CD14-positive monocyte (primary cell): ENCODE data around the gene NTM. TPM values are rescaled to one million over a fixed set of nuclear protein-coding genes. Genes with fewer than 3 reads are reported as not detected.

ENCODE experiments used
- DNase-seq, 3 donors: peaks; one replicate each; pipeline ENCODE4 v3.0.0-alpha.2; 2011 to 2022
- H2AFZ ChIP-seq: 2 replicates; pipeline ENCODE4 v1.6.0; 2012; ENCODE audit warnings: mild to moderate bottlenecking, low read depth, low read length, inconsistent platforms; ENCODE audit not compliant: insufficient read depth, poor library complexity, severe bottlenecking
- H3K27ac ChIP-seq, 2 donors: 1 replicate in 1 of 2; 2 replicates in 1 of 2; pipeline ENCODE4 v1.5.1; 2012 to 2013; ENCODE audit warnings: low read length in 2 of 2, control low read depth in 1 of 2, inconsistent platforms in 1 of 2, low read depth in 1 of 2, mild to moderate bottlenecking in 1 of 2
- H3K27me3 ChIP-seq, 2 donors: one replicate each; pipeline versions ENCODE4 v1.6.0 to v1.6.1; 2011 to 2013; ENCODE audit warnings: low read length in 2 of 2; ENCODE audit not compliant: control insufficient read depth in 2 of 2, insufficient read depth in 2 of 2
- H3K36me3 ChIP-seq, 2 donors: replicated peaks in 1 of 2; 1 replicate in 1 of 2; 2 replicates in 1 of 2; pipeline versions ENCODE4 v1.5.1 to v1.6.1; 2012 to 2013; ENCODE audit warnings: low read length in 2 of 2, control low read depth in 1 of 2, inconsistent platforms in 1 of 2, mild to moderate bottlenecking in 1 of 2; ENCODE audit not compliant: insufficient read depth in 2 of 2, control insufficient read depth in 1 of 2
- H3K4me1 ChIP-seq, 2 donors: 1 replicate in 1 of 2; 2 replicates in 1 of 2; pipeline versions ENCODE4 v1.5.1 to v1.6.1; 2012 to 2013; ENCODE audit warnings: low read length in 2 of 2, control low read depth in 1 of 2, inconsistent platforms in 1 of 2, mild to moderate bottlenecking in 1 of 2, moderate library complexity in 1 of 2; ENCODE audit not compliant: insufficient read depth in 2 of 2, control insufficient read depth in 1 of 2
- H3K4me2 ChIP-seq: replicated peaks from 2 replicates; pipeline ENCODE3; 2012; ENCODE audit warnings: low read length, moderate library complexity, mild to moderate bottlenecking; ENCODE audit not compliant: poor library complexity, severe bottlenecking; ENCODE audit errors: extremely low read depth
- H3K4me3 ChIP-seq, 3 experiments: fragments of 200-600 bp in 1 of 3; sonication (generic) in 1 of 3; replicated peaks in 1 of 3; 1 replicate in 2 of 3; 2 replicates in 1 of 3; pipeline ENCODE4 v1.5.1; 2011 to 2013; ENCODE audit warnings: low read length in 3 of 3, mild to moderate bottlenecking in 3 of 3, control low read depth in 2 of 3, low read depth in 2 of 3, inconsistent platforms in 1 of 3, moderate library complexity in 1 of 3
- H3K79me2 ChIP-seq: 2 replicates; pipeline ENCODE4 v1.6.0; 2012; ENCODE audit warnings: mild to moderate bottlenecking, control low read depth, inconsistent platforms, low read length, moderate library complexity; ENCODE audit not compliant: insufficient read depth
- H3K9ac ChIP-seq: 2 replicates; pipeline ENCODE4 v1.6.0; 2017; ENCODE audit warnings: low read length, mild to moderate bottlenecking; ENCODE audit not compliant: insufficient read depth, poor library complexity, severe bottlenecking
- H3K9me3 ChIP-seq, 2 donors: replicated peaks in 1 of 2; 1 replicate in 1 of 2; 2 replicates in 1 of 2; pipeline versions ENCODE4 v1.5.1 to v1.6.1; 2012 to 2013; ENCODE audit warnings: low read length in 2 of 2, control low read depth in 1 of 2; ENCODE audit not compliant: control insufficient read depth in 1 of 2, insufficient read depth in 1 of 2
- H4K20me1 ChIP-seq: 2 replicates; pipeline ENCODE4 v1.6.0; 2012; ENCODE audit warnings: mild to moderate bottlenecking, low read length, control low read depth, moderate library complexity; ENCODE audit not compliant: insufficient read depth
- H3K27ac Mint-ChIP-seq, 7 donors: one replicate each; pipeline ENCODE4 v1.8.0; 2020; ENCODE audit warnings: mild to moderate bottlenecking in 7 of 7, mixed read lengths in 7 of 7, moderate library complexity in 6 of 7, inconsistent platforms in 2 of 7
- H3K27me3 Mint-ChIP-seq, 3 donors: one replicate each; pipeline ENCODE4 v1.8.0; 2021 to 2022; ENCODE audit warnings: low read depth in 3 of 3, mild to moderate bottlenecking in 3 of 3, mixed read lengths in 3 of 3, moderate library complexity in 3 of 3, inconsistent platforms in 1 of 3
- H3K36me3 Mint-ChIP-seq, 2 donors: one replicate each; pipeline ENCODE4 v1.8.0; 2020; ENCODE audit warnings: mixed read lengths in 2 of 2, inconsistent platforms in 1 of 2, mild to moderate bottlenecking in 1 of 2
- H3K4me1 Mint-ChIP-seq: one replicate; pipeline ENCODE4 v1.8.0; 2020; ENCODE audit warnings: mild to moderate bottlenecking, mixed read lengths
- H3K4me3 Mint-ChIP-seq, 2 donors: one replicate each; pipeline ENCODE4 v1.8.0; 2020; ENCODE audit warnings: mild to moderate bottlenecking in 2 of 2, mixed read lengths in 2 of 2, moderate library complexity in 1 of 2
- H3K9me3 Mint-ChIP-seq, 7 donors: one replicate each; pipeline ENCODE4 v1.8.0; 2020 to 2022; ENCODE audit warnings: mixed read lengths in 7 of 7, mild to moderate bottlenecking in 6 of 7, moderate library complexity in 6 of 7, inconsistent platforms in 2 of 7
- WGBS: methylation state at CpG from one replicate; pipeline ENCODE4 v1.1.5; 2013; ENCODE audit warnings: missing lambda C conversion rate; ENCODE audit not compliant: insufficient coverage; 5-methylcytosine and 5-hydroxymethylcytosine counted together
- intact Hi-C, 2 donors: fragments of 100-400 bp; cut with micrococcal nuclease; formaldehyde crosslinking; loops; one replicate each; pipeline versions ENCODE4 v1.15.0 to v1.15.1; 2023
- polyA plus RNA-seq, 3 donors: library from polyadenylated mRNA; depleted of rRNA in 1 of 3; unstranded in 2 of 3; stranded (reverse) in 1 of 3; fragments of 300-500 nt in 2 of 3; fragments of >200 nt in 1 of 3; fragmentation: Illumina TruSeq in 2 of 3; gene quantifications; 1 replicate in 2 of 3; 2 replicates in 1 of 3; pipeline ENCODE4 v1.2.3, GENCODE V29; 2012 to 2021
- TF ChIP-seq, protein P1 (sequence below): fragments of 200-600 bp; IDR thresholded peaks from one replicate; pipeline ENCODE4 v1.8.0; 2022; ENCODE audit warnings: antibody characterized with exemption, mild to moderate bottlenecking

NTM gene
- polyA plus RNA-seq, 3 donors = not detected

DNA sequence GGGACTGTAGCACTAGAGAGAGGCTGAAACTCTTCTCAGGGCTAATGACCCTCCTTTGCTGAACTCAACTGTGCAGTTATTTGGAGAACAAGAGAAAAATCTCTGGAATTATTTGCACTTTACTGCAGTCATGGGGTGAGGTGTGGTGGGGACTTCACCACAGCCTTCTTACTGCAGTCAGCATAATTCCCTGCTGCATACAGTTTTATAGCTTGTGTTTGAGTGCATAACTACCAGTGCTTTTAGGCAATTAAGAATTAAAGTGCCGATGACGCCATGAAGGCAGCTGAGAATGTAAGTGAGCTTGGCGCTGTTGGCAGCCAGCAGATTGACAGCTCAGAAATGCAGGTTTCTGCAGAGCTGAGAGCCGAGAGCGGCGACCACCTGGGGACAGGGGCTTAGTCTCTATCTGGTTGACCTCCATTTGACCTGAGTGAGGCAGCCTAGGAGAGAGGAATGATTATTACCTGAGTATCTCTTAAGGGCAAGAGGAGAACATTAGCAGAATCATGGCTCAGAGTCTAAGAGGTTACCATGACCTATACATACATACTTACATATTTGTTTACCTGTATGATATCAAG lies 830.0 kb downstream of the NTM start:
- no peaks in the 10 kb centered on the region for H3K9me3 ChIP-seq
- Mint-ChIP-seq H3K27ac (no peak overlapping the region), H3K27me3 (peaks cover 0 to 3% (median 0%) of the 10 kb centered on the region in 3 donors), H3K36me3 (no peaks in the 10 kb centered on the region), H3K4me3 (no peak overlapping the region), H3K4me1 (no peaks in the 10 kb centered on the region), H3K9me3 (peaks cover 0 to 8% (median 2%) of the 10 kb centered on the region in 7 donors)
- no peak overlapping the region for H2AFZ ChIP-seq
- no peaks in the 10 kb centered on the region for H3K36me3 ChIP-seq
- no peaks in the 10 kb centered on the region for H4K20me1 ChIP-seq
- TF ChIP-seq, protein P1, sequence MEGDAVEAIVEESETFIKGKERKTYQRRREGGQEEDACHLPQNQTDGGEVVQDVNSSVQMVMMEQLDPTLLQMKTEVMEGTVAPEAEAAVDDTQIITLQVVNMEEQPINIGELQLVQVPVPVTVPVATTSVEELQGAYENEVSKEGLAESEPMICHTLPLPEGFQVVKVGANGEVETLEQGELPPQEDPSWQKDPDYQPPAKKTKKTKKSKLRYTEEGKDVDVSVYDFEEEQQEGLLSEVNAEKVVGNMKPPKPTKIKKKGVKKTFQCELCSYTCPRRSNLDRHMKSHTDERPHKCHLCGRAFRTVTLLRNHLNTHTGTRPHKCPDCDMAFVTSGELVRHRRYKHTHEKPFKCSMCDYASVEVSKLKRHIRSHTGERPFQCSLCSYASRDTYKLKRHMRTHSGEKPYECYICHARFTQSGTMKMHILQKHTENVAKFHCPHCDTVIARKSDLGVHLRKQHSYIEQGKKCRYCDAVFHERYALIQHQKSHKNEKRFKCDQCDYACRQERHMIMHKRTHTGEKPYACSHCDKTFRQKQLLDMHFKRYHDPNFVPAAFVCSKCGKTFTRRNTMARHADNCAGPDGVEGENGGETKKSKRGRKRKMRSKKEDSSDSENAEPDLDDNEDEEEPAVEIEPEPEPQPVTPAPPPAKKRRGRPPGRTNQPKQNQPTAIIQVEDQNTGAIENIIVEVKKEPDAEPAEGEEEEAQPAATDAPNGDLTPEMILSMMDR = no peak
- no peak overlapping the region for H3K4me2 ChIP-seq
- H3K27me3 ChIP-seq = no peaks in the 10 kb centered on the region
- no peak overlapping the region for H3K4me3 ChIP-seq
- intact Hi-C loops = no loop called here
- H3K27ac ChIP-seq = no peak overlapping the region
- H3K79me2 ChIP-seq = no peaks in the 10 kb centered on the region
- no peaks in the 10 kb centered on the region for H3K4me1 ChIP-seq
- no peak for DNase-seq
- no peak overlapping the region for H3K9ac ChIP-seq
- 86% methylated on average over 6 of the region's 6 CpGs for WGBS

DNA sequence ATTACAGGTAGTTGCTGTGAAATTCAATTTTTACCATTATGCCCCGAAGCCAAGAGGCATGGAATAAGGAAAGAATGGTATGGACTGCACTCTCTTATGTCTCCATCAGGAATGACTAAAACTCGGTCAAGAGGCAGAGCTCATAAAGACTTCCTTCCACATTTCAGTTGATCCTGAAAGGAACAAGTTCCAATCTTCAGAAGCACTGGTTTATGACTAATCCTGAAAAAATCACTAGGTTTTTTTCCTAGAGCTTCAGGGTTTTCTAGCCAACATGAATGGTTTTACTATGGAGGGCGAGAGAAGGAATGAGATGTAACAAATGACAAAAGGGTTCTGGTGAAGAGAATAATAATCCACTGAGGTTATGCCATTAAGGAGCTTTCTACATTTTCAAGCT lies 832.2 kb downstream of the NTM start:
- H3K36me3 Mint-ChIP-seq = no peaks in the 10 kb centered on the region
- peaks cover 0 to 5% of the 10 kb centered on the region in 2 donors for H3K9me3 ChIP-seq
- H3K4me1 ChIP-seq = no peaks in the 10 kb centered on the region
- H3K27me3 ChIP-seq = no peaks in the 10 kb centered on the region
- no peaks in the 10 kb centered on the region for H3K79me2 ChIP-seq
- DNase-seq = no peak
- H3K36me3 ChIP-seq = no peaks in the 10 kb centered on the region
- no peak overlapping the region for H3K9ac ChIP-seq
- H2AFZ ChIP-seq = no peak overlapping the region
- peaks cover 0 to 4% (median 2%) of the 10 kb centered on the region in 7 donors for H3K9me3 Mint-ChIP-seq
- H3K4me2 ChIP-seq = no peak overlapping the region
- TF ChIP-seq, protein P1 = no peak
- H3K4me3 ChIP-seq = no peak overlapping the region
- intact Hi-C loops = no loop called here
- peaks cover 0 to 2% (median 0%) of the 10 kb centered on the region in 3 donors for H3K27me3 Mint-ChIP-seq
- WGBS = no CpG with 5 or more reads among the region's 3 CpGs
- no peak overlapping the region for H3K27ac ChIP-seq
- H3K27ac Mint-ChIP-seq = no peak overlapping the region
- H3K4me3 Mint-ChIP-seq = no peak overlapping the region
- H3K4me1 Mint-ChIP-seq = no peaks in the 10 kb centered on the region
- no peaks in the 10 kb centered on the region for H4K20me1 ChIP-seq
